HG03575 (cell line): Measurements from ENCODE around the gene GNAS.
"Not testable (repeated sequence)": the region's sequence is repeated elsewhere in the genome, so short reads cannot be mapped to it uniquely, and the experiment has no call there.

ENCODE experiments used
- ATAC-seq: cut with Tn5 transposase; IDR thresholded peaks from one replicate; pipeline ENCODE4 v1.9.1; 2021; ENCODE audit not compliant: unreplicated experiment, insufficient number of reproducible peaks, low FRiP score; ENCODE audit errors: extremely low read depth

The GNAS gene

DNA sequence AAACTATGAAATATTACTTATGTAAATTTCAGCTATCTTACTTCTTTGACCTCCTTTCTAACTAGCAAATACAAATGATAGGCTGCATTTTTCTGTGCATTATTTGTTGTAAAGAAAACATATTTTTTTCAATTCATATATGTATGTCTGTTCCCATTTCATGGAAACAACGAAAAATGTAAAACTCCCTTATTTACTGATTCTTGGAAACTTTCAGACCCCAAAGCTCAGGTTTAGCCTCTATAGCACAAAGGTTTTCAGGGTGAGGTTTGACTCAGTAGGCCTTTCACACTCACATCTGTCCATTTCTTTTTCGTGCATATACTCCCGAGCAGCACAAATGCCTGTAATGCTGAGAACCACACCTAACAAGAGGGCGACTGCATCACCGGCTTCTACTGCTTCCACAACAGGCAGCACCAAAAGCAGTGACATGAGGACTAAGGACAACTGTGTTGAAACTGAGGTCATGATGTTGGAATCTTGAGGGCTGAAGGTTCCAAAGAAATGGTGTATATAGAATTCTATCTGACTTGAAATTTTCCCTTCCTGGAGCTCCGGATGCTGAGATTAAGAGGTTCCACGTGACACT lies 95.4 kb downstream of the GNAS start:
- not testable (repeated sequence) for ATAC-seq

DNA sequence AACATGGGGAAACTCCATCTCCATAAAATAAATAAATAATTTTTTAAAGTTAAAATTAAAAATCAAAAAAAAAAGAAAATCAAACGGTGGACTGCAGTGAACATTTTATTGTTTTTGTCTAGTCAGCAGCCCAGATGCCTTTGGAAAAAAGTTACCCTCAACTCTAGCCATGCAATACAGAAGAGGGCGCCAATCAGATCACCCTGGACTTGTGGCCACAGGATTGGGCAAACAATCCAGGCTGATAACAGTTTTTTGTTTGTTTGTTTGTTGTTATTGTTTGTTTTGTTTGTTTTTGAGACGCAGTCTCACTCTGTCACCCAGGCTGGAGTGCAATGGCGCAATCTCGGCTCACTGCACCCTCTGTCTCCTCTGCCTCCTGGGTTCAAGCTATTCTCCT lies 98.1 kb downstream of the GNAS start:
- ATAC-seq, result no peak

DNA sequence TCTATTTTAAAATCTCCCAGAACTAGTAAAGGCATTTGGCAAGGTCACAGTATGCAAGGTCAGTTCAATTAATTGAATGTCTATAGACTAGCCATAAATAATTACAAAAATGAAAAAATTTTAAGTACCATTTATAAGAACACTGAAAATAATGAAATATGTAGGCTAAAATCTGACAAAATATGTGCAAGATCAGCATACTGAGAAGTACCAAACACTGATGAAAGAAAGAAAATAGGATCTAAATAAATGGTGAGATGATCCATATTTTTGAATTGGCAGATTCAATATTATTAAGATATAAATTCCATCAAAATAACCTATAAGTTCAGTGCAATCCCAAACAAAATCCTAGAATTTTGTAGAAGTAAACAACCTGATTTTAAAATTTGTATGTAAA lies 100.5 kb downstream of the GNAS start:
- no peak for ATAC-seq

DNA sequence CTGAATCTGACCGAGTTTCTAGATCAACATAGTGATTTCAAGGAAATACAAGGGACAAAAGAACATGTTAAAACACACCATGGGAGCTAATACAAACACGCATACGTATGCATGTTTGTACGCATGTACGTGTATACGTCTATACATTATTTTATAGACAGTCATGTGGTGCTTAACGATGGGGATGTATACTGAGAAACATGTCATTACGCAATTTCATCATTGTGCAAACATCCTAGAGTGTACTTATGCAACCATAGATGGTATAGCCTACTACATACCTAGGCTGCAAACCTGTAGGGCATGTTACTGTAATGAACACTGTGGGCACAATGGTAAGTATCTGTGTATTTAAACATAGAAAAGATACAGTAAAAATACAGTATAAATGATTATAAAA lies 103.6 kb downstream of the GNAS start:
- ATAC-seq, result no peak

DNA sequence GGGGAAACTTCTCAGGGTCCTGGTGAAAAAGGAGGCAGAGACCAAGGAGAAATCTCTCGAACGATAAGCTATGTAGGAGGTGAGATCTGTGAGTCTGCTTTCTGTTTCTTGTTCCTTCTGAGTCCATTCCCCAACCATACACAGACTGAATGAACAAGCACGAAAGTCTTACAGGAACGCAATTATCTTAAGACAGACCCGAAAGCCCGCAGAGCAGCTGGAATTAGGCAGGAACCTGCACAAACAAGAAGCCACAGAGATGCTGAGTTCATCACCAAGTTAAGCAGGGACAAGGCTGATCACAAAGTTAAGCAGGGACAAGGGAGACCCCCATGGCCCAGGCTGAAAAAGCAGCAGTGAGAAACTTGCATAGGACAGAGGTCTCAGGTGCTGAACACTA lies 107.1 kb downstream of the GNAS start:
- no peak for ATAC-seq
